H4 (cell line): Measurements from ENCODE around the gene EPHA3. TPM values are rescaled to one million over a fixed set of nuclear protein-coding genes. Genes with fewer than 3 reads are reported as not detected.

Experiments used
- DNase-seq: peaks from one replicate; pipeline ENCODE4 v3.0.0-alpha.2; 2015; ENCODE audit warnings: low spot score
- total RNA-seq: library from RNA; depleted of rRNA; stranded (reverse); fragments of >200 nt; shearing (Covaris generic); gene quantifications from 2 replicates; pipeline ENCODE4 v1.2.3, GENCODE V29; 2014

EPHA3 gene
- total RNA-seq, 1 experiment from 2014 or later: 1.4 TPM

GRCh38 chr3:89227634-89228033 is 120.2 kb downstream of the EPHA3 start:
- no peak for DNase-seq

- DNase-seq: no peak
These were observed 124.7 kb downstream of the EPHA3 start for GRCh38 chr3:89232155-89232554.

GRCh38 chr3:89234620-89235019 is 127.2 kb downstream of the EPHA3 start:
- no peak for DNase-seq

- no peak for DNase-seq
These were observed 131.4 kb downstream of the EPHA3 start for GRCh38 chr3:89238846-89239245.

- DNase-seq: no peak
These were observed 132.4 kb downstream of the EPHA3 start for GRCh38 chr3:89239774-89240173.

GRCh38 chr3:89245612-89246011 is 138.2 kb downstream of the EPHA3 start:
- no peak for DNase-seq

- DNase-seq: no peak
These were observed 138.9 kb downstream of the EPHA3 start for GRCh38 chr3:89246326-89246725.

DNA sequence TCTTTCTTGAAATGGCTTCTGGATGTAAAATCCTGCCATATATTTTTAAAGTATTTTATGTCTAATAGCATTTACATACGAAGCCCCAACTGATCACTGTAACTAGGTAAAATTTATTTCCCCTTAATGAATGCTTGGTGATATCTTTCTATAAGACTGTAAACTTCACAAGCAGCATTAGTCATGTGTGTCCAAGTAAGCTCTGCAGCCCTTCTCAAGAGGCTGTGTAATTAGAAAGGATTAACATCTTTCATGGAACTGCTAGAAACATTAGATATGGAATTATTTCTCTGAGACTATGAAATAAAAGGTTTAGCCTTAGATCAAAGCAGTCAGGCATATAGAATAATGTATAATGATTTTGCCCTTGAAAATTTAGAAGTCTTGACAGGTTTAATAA is 143.3 kb downstream of the EPHA3 start:
- DNase-seq: no peak

DNA sequence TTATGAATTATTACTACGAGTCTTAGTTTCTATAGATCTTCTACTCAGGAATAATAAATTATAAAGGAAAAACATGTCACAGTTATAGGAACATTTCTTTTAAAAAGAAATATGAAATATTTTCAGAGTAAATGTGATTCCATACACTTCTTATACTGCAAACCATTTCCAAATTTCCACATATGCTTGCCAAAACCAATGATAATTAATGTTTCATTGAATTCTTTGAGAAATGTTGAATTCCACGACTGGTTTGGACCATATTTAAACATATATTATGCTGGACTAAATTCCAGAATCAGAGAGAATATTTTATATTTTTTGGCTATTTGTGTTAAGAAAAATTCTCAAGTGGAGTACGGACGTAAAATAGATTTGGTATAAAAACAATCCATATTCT is 144.6 kb downstream of the EPHA3 start:
- no peak for DNase-seq

- no peak for DNase-seq
These were observed 145.4 kb downstream of the EPHA3 start for GRCh38 chr3:89252860-89253259.

GRCh38 chr3:89256395-89256794 is 149.0 kb downstream of the EPHA3 start:
- no peak for DNase-seq

DNA sequence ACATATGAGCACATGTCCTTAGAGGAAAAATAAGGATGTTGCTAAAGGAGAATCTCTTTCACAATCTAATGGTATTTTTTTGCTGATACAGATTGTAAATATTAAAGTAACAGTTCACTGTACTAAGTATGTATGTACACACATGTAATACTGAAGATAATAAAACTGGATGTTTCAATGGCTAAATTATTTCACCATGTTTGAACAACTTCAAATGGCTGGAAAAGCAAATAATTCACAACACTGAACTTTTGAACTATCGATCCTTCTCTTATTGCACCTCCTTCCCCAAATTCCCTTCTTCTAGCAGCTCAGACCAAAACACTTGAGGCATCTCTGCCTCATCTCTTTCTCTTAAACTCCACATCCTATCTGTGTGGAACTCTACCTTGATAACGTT is 149.5 kb downstream of the EPHA3 start:
- no peak for DNase-seq

- no peak for DNase-seq
These were observed 153.3 kb downstream of the EPHA3 start for GRCh38 chr3:89260721-89261120.

- DNase-seq: no peak
These were observed 154.3 kb downstream of the EPHA3 start for GRCh38 chr3:89261673-89262072.

DNA sequence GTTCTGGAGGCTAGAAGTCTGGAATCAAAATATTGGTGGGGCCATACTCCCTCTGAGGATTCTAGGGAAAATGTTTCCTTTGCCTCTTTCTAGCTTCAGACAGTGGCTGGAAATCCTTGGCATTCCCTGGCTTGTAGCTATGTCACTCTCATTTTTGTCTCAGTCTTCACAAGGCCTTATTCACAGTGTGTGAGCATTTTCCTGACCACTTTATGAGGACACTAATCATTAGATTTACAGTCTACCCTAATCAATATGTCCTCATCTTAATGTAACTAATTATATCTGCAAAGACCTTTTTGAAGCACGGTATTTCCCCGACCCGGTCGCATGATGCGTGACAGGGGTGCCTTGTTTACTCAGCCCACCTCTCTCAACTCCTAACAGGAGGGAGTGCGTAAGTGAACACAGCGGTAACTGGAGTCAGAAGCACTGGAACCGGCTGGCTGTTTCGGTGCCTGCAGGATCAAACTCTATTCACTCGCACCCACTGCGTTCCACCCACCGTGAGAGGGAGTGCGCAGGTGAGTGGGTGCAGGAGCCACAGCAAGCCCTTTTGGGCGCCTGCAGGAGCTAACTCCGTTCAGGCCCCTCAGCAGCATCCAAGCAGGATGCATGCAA is 155.0 kb downstream of the EPHA3 start:
- no peak for DNase-seq

DNA sequence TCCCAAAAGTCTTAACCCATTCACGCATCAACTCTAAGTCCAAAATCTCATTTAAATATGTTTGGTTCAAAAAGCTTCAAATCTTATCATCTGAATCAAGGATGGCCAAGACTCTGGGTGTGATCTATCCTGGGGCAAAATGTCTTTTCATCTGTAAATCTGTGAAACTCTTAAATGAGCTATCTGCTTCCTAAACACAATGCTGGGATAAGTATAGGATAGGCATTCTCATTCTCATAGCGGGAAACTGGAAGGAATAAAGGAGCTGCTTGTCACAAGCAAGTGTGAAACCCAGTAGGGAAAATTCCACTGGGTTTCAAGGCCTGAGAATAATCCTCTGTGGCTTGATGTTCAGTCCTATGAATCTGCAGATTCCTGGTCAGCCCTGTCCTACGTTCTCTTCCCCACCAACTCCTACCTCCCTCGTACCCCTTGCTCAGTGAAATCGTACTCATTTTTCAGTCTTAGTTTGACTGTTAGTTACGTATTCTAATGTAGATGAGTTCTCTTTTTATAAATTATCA is 156.7 kb downstream of the EPHA3 start:
- no peak for DNase-seq

- DNase-seq: no peak
These were observed 158.7 kb downstream of the EPHA3 start for GRCh38 chr3:89266074-89266473.

- no peak for DNase-seq
These were observed 160.6 kb downstream of the EPHA3 start for GRCh38 chr3:89268059-89268458.

DNA sequence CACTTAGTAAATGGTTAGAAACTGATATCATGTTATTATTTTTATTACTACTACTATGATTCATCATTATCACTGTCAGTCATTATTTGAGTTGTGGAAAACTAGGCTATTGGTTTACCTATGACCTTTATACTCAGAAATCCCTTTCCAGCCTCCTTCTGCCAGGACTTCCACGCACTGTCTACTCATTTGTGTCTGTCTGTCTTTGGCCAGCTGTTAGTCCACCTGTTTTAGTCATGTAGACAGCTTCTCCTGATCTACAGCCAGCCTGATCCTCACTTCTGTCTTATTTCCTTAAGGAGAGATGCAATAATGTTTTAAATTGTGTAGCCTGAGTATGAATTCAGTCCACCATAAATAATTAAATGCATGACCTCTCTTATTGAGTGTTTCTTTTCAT is 162.8 kb downstream of the EPHA3 start:
- DNase-seq: no peak

DNA sequence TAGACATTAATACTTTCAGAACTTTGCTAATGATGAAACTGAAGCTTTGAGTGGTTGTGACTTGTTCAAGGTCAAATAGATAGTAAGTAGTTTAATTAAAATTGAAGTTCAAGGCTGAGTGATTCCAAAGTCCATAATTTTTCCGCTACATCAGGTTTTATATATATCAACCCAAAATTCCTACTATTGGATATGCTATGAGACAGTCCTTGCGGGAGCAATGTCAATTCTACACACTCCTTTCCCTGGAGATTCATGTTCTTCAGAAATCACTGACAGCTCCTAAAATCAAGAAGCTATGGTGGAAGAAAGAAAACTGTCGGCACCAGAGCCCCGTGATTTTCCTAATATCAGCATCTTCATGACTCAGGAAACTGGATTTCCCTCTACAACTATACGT is 167.6 kb downstream of the EPHA3 start:
- no peak for DNase-seq

GRCh38 chr3:89276116-89276515 is 168.7 kb downstream of the EPHA3 start:
- no peak for DNase-seq

DNA sequence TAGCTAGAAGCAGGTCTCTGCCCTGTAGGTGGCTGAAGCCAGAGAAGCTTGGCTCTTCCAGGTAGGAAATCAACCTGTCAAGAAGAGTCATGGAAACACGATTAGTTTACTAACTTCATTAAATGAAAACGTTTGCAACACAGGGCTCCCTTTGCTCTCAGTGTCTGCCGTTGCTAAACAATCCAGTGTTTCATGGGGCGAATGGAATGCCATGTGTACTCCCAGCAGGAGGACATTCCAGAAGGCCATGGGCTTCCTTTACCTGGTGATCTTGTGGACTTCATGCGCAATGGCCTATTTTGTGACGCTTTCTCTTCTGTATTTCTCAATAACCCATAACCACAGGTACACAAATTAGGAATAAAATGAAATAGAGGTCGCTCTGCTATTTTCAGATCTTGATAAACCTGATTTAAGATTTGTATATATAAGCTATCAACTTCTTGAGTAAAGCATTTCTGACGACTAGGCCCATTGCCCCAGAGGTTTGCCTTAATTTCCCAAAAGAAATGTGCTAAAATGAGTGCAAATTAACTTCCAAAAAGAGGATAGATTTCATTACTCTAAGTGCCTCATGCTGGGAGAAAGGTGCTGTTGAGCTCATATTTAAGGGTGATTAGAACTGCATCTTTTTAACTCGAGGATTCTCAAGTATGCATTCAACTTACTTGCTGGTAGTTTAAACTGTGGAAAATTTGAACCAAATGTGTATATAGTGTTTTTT is 171.0 kb downstream of the EPHA3 start:
- no peak for DNase-seq

GRCh38 chr3:89280301-89280700 is 172.9 kb downstream of the EPHA3 start:
- no peak for DNase-seq
